B cell (primary cell): Measurements from ENCODE around the gene HOXB6. TPM values are rescaled to one million over a fixed set of nuclear protein-coding genes. Genes with fewer than 3 reads are reported as not detected.

Source experiments
- ATAC-seq: fragments of 200-7000 bp; cut with Tn5 transposase; one replicate; pipeline ENCODE4 v1.10.0; 2021; ENCODE audit warnings: low read depth, mild to moderate bottlenecking, moderate number of reproducible peaks, moderate library complexity
- CTCF ChIA-PET: fragments of 350-600 bp; sonication (Branson Sonifier 250); formaldehyde crosslinking; loops from one replicate; lab custom pipeline; 2021; ENCODE audit warnings: antibody characterized with exemption, inconsistent platforms; lab: Charles Lee
- POLR2A ChIA-PET: fragments of 350-600 bp; sonication (Branson Sonifier 250); formaldehyde crosslinking; loops from one replicate; lab custom pipeline; 2021; ENCODE audit warnings: antibody characterized with exemption; lab: Charles Lee
- DNase-seq: peaks from one replicate; pipeline ENCODE4 v3.0.0; 2013
- H2AFZ ChIP-seq: 2 replicates; pipeline ENCODE4 v1.6.1; 2012; ENCODE audit warnings: mild to moderate bottlenecking, low read depth, low read length; ENCODE audit not compliant: insufficient read depth, poor library complexity, severe bottlenecking
- H3K27ac ChIP-seq, 2 donors: 1 replicate in 1 of 2; 2 replicates in 1 of 2; pipeline ENCODE4 v1.5.1; 2012 to 2013; ENCODE audit warnings: low read length in 2 of 2, mild to moderate bottlenecking in 2 of 2, moderate library complexity in 1 of 2
- H3K27me3 ChIP-seq, 4 experiments: fragments of 200-600 bp in 1 of 4; sonication (generic) in 1 of 4; replicated peaks in 1 of 4; 1 replicate in 2 of 4; 2 replicates in 2 of 4; pipeline versions ENCODE4 v1.6.1 to v1.7.0; 2013 to 2016; ENCODE audit warnings: low read length in 3 of 4, mild to moderate bottlenecking in 2 of 4, mixed read lengths in 1 of 4, moderate library complexity in 1 of 4; ENCODE audit not compliant: insufficient read depth in 4 of 4, control insufficient read depth in 3 of 4; ENCODE audit errors: control extremely low read depth in 1 of 4
- H3K36me3 ChIP-seq, 2 experiments: replicated peaks in 1 of 2; 1 replicate in 1 of 2; 2 replicates in 1 of 2; pipeline versions ENCODE4 v1.6.1 to v1.7.1; 2013; ENCODE audit warnings: low read length in 1 of 2; ENCODE audit not compliant: insufficient read depth in 2 of 2, control insufficient read depth in 1 of 2; ENCODE audit errors: control extremely low read depth in 1 of 2, extremely low read depth in 1 of 2
- H3K4me1 ChIP-seq, 2 donors: fragments of 200-600 bp in 1 of 2; sonication (generic) in 1 of 2; 1 replicate in 1 of 2; 2 replicates in 1 of 2; pipeline versions ENCODE4 v1.5.1 to v1.6.1; 2013 to 2017; ENCODE audit warnings: low read length in 2 of 2; ENCODE audit not compliant: control insufficient read depth in 2 of 2, insufficient read depth in 2 of 2
- H3K4me2 ChIP-seq: replicated peaks from 2 replicates; pipeline ENCODE3; 2012; ENCODE audit warnings: mild to moderate bottlenecking, low read depth, low read length; ENCODE audit not compliant: poor library complexity, severe bottlenecking
- H3K4me3 ChIP-seq, 5 experiments: fragments of 200-600 bp in 1 of 5; sonication (generic) in 1 of 5; 1 replicate in 3 of 5; 2 replicates in 2 of 5; pipeline versions ENCODE4 v1.5.1 to v1.7.0; 2011 to 2016; ENCODE audit warnings: low read length in 4 of 5, mild to moderate bottlenecking in 4 of 5, low read depth in 2 of 5, control low read depth in 1 of 5, moderate library complexity in 1 of 5; ENCODE audit not compliant: insufficient read depth in 1 of 5; ENCODE audit errors: control extremely low read depth in 1 of 5, extremely low read depth in 1 of 5
- H3K79me2 ChIP-seq: fragments of 200-600 bp; sonication (generic); one replicate; pipeline ENCODE4 v1.6.0; 2016; ENCODE audit warnings: low read length; ENCODE audit not compliant: control insufficient read depth, insufficient read depth
- H3K9ac ChIP-seq: fragments of 200-600 bp; sonication (generic); 2 replicates; pipeline ENCODE4 v1.6.1; 2017; ENCODE audit warnings: mild to moderate bottlenecking, low read length, moderate library complexity
- H3K9me3 ChIP-seq, 3 donors: one replicate each; pipeline versions ENCODE4 v1.6.1 to v1.7.1; 2013; ENCODE audit warnings: low read length in 2 of 3; ENCODE audit not compliant: control insufficient read depth in 2 of 3, insufficient read depth in 1 of 3; ENCODE audit errors: control extremely low read depth in 1 of 3
- H4K20me1 ChIP-seq: 2 replicates; pipeline ENCODE4 v1.6.0; 2012; ENCODE audit warnings: mild to moderate bottlenecking, low read length; ENCODE audit not compliant: insufficient read depth, control insufficient read depth, poor library complexity, severe bottlenecking
- H3K27ac Mint-ChIP-seq: one replicate; pipeline ENCODE4 v1.8.0; 2021; ENCODE audit warnings: mixed read lengths
- H3K27me3 Mint-ChIP-seq: one replicate; pipeline ENCODE4 v1.8.0; 2021; ENCODE audit warnings: mixed read lengths
- H3K4me1 Mint-ChIP-seq: one replicate; pipeline ENCODE4 v1.8.0; 2021; ENCODE audit warnings: mixed read lengths
- H3K4me3 Mint-ChIP-seq: one replicate; pipeline ENCODE4 v1.8.0; 2021; ENCODE audit warnings: mixed read lengths
- H3K9me3 Mint-ChIP-seq: one replicate; pipeline ENCODE4 v1.8.0; 2022; ENCODE audit warnings: mixed read lengths; ENCODE audit not compliant: insufficient read depth
- EZH2 ChIP-seq: IDR thresholded peaks from 2 replicates; pipeline ENCODE4 v1.6.1; 2012; ENCODE audit warnings: borderline replicate concordance, low read depth, mild to moderate bottlenecking, moderate library complexity, low read length; ENCODE audit not compliant: insufficient read depth, poor library complexity, severe bottlenecking
- WGBS: methylation state at CpG from one replicate; pipeline ENCODE4 v1.1.5; 2013; ENCODE audit warnings: missing lambda C conversion rate; ENCODE audit not compliant: insufficient coverage; 5-methylcytosine and 5-hydroxymethylcytosine counted together
- intact Hi-C: fragments of 100-400 bp; cut with micrococcal nuclease; formaldehyde crosslinking; loops from one replicate; pipeline ENCODE4 v1.10.0; 2022
- polyA plus RNA-seq: library from polyadenylated mRNA; depleted of rRNA; stranded (reverse); fragments of >200 nt; gene quantifications from 2 replicates; pipeline ENCODE4 v1.2.3, GENCODE V29; 2012
- total RNA-seq, 2 donors: library from RNA; stranded (reverse); fragments of 120-200 nt in 1 of 2; gene quantifications; 1 replicate in 1 of 2; 2 replicates in 1 of 2; pipeline versions ENCODE4 v1.2.3 to v1.2.4, GENCODE V29; 2013 to 2022
- TF ChIP-seq, protein P1 (sequence below): fragments of 200-600 bp; IDR thresholded peaks from one replicate; pipeline ENCODE4 v1.8.0; 2022; ENCODE audit warnings: antibody characterized with exemption, mild to moderate bottlenecking

HOXB6 gene
- total and polyA plus RNA-seq, 2 donors (not counting 1 experiment from before 2014, with no cell fraction given): 0.10 TPM; not detected in 1

DNA sequence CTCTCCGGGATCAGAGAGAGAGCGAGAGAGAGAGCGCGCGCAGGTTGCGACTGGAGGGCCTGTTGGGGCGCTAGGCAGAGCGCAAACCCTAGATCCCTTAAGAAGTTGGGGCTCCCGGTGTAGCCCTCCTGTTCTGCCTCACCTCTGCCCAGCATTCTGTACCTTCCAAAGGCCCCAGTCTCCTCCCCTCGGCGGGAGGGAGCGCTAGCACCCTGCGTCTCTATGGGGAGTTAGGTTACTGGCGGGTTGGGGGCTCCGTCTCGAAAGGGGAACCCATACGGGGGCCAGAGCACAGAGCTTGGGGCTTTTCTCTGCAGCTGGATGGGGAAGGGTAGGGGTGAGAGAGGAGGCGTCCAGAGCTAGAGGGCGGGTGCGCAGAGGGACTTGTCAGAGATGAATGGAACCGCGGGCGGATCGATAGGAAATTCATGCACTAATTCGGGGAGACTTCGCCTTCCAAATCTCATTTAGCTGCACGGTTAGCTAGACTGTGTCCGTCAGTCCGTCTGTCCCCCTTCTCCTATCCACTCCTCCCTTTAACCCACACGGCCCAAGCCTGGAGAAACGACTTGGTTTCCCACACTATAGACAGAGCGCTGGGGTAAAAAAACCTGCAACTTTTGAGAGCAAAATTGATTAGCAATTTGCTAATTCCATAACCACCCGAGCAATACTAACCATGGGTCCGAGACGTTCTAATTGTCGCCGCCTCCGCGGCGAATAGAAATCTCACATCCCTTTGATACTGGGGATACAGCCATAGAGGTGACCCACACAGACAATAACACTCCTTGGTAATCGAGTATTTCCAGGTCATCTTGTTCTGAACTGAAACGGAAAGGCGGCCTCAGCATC is 25.9 kb downstream of the HOXB6 start:
- peak; percentile 63 for DNase-seq
- intact Hi-C loops: loop anchor here (2.0 to 5.0 kb wide), 3 partner anchors 14 to 38 kb away; partner anchors contain the start of genes HOXB5 and HOXB7
- H3K4me1 ChIP-seq: peaks cover 50 to 59% of the 10 kb centered on the region in 2 donors

More for the DNA sequence above, 25.9 kb downstream of the HOXB6 start:
- TF ChIP-seq, protein P1, sequence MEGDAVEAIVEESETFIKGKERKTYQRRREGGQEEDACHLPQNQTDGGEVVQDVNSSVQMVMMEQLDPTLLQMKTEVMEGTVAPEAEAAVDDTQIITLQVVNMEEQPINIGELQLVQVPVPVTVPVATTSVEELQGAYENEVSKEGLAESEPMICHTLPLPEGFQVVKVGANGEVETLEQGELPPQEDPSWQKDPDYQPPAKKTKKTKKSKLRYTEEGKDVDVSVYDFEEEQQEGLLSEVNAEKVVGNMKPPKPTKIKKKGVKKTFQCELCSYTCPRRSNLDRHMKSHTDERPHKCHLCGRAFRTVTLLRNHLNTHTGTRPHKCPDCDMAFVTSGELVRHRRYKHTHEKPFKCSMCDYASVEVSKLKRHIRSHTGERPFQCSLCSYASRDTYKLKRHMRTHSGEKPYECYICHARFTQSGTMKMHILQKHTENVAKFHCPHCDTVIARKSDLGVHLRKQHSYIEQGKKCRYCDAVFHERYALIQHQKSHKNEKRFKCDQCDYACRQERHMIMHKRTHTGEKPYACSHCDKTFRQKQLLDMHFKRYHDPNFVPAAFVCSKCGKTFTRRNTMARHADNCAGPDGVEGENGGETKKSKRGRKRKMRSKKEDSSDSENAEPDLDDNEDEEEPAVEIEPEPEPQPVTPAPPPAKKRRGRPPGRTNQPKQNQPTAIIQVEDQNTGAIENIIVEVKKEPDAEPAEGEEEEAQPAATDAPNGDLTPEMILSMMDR: no peak
- TF ChIP-seq EZH2: no peak
- H3K4me2 ChIP-seq: peak overlapping the region; percentile 96
- no peaks in the 10 kb centered on the region for H3K79me2 ChIP-seq
- H3K36me3 ChIP-seq: no peaks in the 10 kb centered on the region
- peak overlapping the region; percentile 48 to 77 (median 57) for H3K4me3 ChIP-seq
- peak; percentile 23 for ATAC-seq
- peak overlapping the region; percentile 92 for H2AFZ ChIP-seq
- peaks cover 50% of the 10 kb centered on the region for H3K27me3 Mint-ChIP-seq
- peak overlapping the region; percentile 88 for H3K4me3 Mint-ChIP-seq
- H3K27ac Mint-ChIP-seq: peak overlapping the region; percentile 79
- no peaks in the 10 kb centered on the region for H3K9me3 Mint-ChIP-seq
- whole genome bisulfite sequencing: 6% methylated on average over 34 of the region's 43 CpGs
- H3K9me3 ChIP-seq: peaks cover 0 to 30% (median 0%) of the 10 kb centered on the region in 3 donors
- peaks cover 0 to 72% (median 54%) of the 10 kb centered on the region in 4 experiments for H3K27me3 ChIP-seq
- H3K9ac ChIP-seq: peak overlapping the region; percentile 73
- H3K27ac ChIP-seq: no peak overlapping the region
- CTCF ChIA-PET: interaction anchor here (0.9 to 1.6 kb wide), 3 partner anchors 15 to 243 kb away, joined by 3 to 4 read pairs (median 3); partner anchors contain the start of gene HOXB5
- H3K4me1 Mint-ChIP-seq: peaks cover 51% of the 10 kb centered on the region
- H4K20me1 ChIP-seq: no peaks in the 10 kb centered on the region
- POLR2A ChIA-PET: no interaction called here
